RPMI7951 (cell line): ENCODE results near the gene UBIAD1. TPM values are rescaled to one million over a fixed set of nuclear protein-coding genes. Genes with fewer than 3 reads are reported as not detected.
"Not testable (repeated sequence)": the region's sequence is repeated elsewhere in the genome, so short reads cannot be mapped to it uniquely, and the experiment has no call there.

ENCODE experiments used
- DNase-seq: peaks from one replicate; pipeline ENCODE4 v3.0.0-alpha.2; 2012; ENCODE audit warnings: low read depth
- total RNA-seq: library from RNA; depleted of rRNA; stranded (reverse); fragments of >200 nt; shearing (Covaris generic); gene quantifications from 2 replicates; pipeline ENCODE4 v1.2.3, GENCODE V29; 2014

The UBIAD1 gene
- total RNA-seq, 1 experiment from 2014 or later, result 7.1 TPM

GRCh38 chr1:11279630-11280029, 6.6 kb downstream of the UBIAD1 start:
- DNase-seq, result no peak

- no peak for DNase-seq
Observed at GRCh38 chr1:11280719-11281376, 7.8 kb downstream of the UBIAD1 start.

GRCh38 chr1:11281518-11282331, 8.7 kb downstream of the UBIAD1 start:
- DNase-seq, result no peak

DNA sequence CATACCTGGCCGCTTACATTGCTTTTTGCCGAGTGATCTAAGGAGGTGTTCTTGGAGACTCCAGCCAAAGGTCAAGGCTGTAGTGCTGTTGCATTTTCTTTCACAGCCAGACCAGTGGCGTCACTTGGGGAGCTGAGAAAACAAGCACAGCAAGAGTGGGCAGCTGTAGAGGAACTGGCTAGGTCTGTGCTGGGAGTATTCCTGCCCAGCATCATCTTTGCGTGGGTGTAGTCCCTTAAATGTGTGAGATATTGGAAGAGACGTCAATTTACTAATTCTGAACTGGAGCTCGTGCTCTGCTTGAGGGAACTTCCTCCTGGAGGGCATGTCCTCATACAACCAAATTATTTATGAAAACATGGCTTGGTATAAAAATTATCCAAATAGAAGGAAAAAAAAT, 10.2 kb downstream of the UBIAD1 start:
- DNase-seq, result no peak

GRCh38 chr1:11284784-11285183, 11.8 kb downstream of the UBIAD1 start:
- no peak for DNase-seq

DNA sequence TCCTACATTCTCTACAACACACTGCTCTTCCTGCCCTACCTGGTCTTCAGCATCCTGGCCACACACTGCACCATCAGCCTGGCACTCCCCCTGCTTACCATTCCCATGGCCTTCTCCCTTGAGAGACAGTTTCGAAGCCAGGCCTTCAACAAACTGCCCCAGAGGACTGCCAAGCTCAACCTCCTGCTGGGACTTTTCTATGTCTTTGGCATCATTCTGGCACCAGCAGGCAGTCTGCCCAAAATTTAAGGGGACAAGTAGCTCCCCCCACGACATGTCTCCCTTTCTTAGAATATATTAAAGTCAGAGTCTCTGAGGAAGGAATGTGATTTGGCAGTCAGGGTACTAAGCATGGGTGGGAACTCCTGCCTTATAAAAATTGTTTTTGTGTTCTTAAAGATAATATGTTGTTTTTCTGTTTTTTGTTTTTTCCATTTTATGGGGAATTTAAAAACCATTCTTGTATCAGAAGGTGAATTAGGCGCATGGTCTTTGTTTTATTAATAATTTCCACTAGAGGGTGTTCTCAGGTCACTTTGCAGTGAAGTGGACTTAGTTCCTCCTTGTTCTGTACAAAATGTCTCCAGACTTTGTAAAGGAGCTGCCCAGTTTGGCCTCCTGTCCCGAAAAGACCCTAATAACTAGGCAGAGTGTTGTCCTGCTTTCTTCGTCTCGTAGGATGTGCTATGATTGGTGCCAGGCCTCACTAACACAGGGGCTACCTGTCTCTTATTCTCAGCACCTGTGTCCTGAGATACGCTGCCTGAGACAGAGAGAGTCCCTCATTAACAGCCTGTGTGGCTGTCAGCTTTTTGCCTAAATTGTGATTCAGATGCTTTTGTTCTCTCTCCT, 13.1 kb downstream of the UBIAD1 start:
- no peak for DNase-seq

- no peak for DNase-seq
Observed at GRCh38 chr1:11286735-11287410, 13.9 kb downstream of the UBIAD1 start.

DNA sequence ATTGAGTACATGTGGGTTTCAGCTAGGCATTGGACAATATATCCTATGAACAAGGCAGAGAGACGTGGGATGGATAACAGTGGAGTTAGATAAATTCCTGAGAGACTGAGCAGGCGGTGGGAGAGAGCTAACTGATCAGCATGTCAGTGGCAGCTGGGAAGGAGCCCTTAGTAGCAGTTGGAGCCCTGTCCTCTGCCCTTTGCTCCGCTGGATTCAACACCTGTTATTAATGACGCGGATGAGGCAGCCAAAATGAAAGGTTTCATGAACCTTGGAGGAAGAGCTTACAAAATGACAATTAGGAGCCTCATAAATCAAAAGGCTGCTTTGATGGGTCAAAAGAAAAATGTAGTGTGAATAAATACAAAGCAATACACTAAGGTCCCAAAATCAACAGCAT, 16.1 kb downstream of the UBIAD1 start:
- DNase-seq, result no peak

GRCh38 chr1:11291049-11291448, 18.1 kb downstream of the UBIAD1 start:
- DNase-seq, result no peak

DNA sequence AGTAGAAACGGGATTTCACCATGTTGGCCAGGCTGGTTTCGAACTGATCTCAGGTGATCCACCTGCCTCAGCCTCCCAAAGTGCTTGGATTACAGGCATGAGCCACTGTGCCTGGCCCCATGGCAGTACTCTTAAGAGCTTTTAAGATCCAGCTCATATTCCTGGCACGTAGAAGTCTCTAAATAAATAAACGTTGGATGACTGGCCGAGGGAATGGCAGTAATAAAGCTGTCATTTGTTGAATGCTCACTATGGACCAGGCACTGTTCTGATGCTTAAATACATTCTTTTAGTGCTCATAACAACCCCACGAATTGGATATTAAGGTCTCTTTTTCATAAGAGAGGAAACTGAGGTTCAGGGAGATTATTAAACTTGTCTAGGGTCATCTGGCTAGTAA, 20.9 kb downstream of the UBIAD1 start:
- no peak for DNase-seq

- no peak for DNase-seq
Observed at GRCh38 chr1:11294951-11295350, 22.0 kb downstream of the UBIAD1 start.

GRCh38 chr1:11295905-11296304, 22.9 kb downstream of the UBIAD1 start:
- no peak for DNase-seq

- not testable (repeated sequence) for DNase-seq
Observed at GRCh38 chr1:11297774-11298173, 24.8 kb downstream of the UBIAD1 start.

- no peak for DNase-seq
Observed at GRCh38 chr1:11298390-11299224, 25.6 kb downstream of the UBIAD1 start.

GRCh38 chr1:11299225-11299574, 26.2 kb downstream of the UBIAD1 start:
- no peak for DNase-seq

DNA sequence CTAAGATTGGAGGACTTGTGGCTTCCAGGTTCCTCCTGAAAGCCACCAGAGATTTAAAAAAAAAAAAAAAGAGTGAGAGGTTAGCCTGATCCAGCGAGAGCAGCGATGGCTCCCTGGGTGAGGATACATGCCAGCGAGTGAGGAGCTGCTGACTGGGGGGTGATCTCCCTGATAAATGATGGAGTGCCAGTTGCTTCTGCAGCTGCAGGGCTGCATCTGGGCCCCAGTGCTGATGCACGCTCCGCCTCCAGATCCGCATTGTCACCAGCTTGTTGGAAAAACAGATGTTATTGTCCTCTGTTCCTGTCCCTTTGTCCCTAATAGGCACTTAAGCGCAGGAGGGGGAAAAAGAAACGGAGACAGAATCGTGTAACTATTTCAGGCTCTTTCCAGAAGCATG, 28.6 kb downstream of the UBIAD1 start:
- no peak for DNase-seq

GRCh38 chr1:11302366-11302765, 29.4 kb downstream of the UBIAD1 start:
- DNase-seq, result no peak

DNA sequence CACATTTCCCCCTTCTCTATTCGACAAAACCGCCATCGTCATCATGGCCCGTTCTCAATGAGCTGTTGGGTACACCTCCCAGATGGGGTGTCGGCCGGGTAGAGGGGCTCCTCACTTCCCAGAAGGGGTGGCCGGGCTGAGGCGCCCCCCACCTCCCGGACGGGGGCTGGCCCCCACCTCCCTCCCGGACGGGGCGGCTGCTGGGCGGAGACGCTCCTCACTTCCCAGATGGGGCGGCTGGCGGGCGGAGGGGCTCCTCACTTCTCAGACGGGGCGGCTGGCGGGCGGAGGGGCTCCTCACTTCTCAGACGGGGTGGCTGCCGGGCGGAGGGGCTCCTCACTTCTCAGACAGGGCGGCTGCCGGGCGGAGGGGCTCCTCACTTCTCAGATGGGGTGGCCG, 32.5 kb downstream of the UBIAD1 start:
- not testable (repeated sequence) for DNase-seq

DNA sequence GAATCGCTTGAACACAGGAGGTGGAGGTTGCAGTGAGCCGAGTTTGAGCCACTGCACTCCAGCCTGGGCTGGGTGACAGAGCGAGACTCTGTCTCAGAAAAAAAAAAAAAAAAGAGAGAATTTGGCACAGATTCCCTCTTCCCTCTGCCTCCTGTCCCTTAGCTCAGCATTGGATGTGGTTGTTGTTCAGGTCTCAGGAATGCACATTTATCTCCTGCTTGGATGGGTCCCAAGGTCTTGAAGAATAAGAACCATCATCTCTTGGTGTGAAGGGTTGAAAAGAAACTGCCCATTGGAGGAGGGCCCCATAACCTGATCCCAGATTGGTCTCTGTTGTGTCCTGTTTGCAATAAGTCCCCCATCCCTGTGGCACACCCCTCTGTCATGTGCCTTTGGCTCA, 34.9 kb downstream of the UBIAD1 start:
- DNase-seq, result peak; percentile 40

DNA sequence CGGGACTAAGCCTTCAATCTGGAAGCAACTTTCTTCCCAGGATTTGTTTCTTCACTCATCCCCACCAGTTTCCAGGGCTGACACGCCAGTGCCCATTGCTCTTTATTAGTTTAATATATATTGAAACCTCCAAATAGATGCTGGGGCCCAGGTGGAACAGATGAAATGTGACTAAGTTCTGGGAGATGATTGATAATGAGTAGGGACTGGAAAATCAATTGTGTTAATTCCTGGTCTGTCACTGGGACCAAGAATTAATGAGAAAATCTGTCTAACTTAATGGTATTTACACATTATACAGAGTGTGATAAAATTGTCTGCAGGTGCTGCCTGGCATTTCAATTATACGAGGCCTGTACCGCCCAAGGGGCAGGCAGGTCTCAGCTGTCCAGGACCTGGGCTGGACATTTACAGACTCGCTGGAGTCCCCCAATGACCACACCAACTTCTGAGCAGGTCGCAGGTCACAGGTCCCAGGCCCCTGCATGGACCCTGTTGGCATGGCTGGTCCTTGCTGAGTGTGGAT, 35.8 kb downstream of the UBIAD1 start:
- no peak for DNase-seq

DNA sequence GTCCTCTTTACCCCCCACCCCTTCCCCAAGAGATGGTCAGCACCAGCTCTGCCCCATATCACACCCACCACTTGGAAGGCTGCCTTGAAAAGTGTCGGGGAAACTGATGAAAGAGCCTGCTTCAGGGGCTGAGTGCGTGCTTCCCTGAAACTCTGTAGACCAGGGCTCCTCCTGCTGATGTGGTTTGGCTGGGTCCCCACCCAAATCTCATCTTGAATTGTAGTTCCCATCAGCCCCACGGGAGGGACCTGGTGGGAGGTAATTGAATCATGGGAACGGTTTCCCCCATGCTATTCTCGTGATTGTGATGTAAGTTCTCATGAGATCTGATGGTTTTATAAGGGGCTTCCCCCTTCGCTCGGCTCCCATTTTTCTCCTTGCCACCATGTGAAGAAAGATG, 36.4 kb downstream of the UBIAD1 start:
- DNase-seq, result no peak
